PC-9 (cell line): ENCODE measurements around the gene INSR. TPM values are rescaled to one million over a fixed set of nuclear protein-coding genes. Genes with fewer than 3 reads are reported as not detected.

ENCODE experiments used
- BruUV-seq: library from RNA; stranded (reverse); fragments of 400-500 nt; replicated peaks from 2 replicates; lab custom pipeline; 2021; lab: Mats Ljungman, UMichigan
- CTCF ChIA-PET: fragments of 300-600 bp; sonication (Branson Sonifier 250); formaldehyde crosslinking; loops from one replicate; lab custom pipeline; 2022; ENCODE audit warnings: antibody characterized with exemption; lab: Charles Lee
- POLR2A ChIA-PET: fragments of 300-600 bp; sonication (Branson Sonifier 250); formaldehyde crosslinking; loops from one replicate; lab custom pipeline; 2022; ENCODE audit warnings: antibody characterized with exemption; ENCODE audit not compliant: unreplicated experiment; lab: Charles Lee
- DNase-seq, 2 experiments: peaks; one replicate each; pipeline versions ENCODE4 v3.0.0 to v3.0.0-alpha.2; 2015 to 2022; ENCODE audit warnings: mixed read lengths in 1 of 2
- H2AFZ ChIP-seq: fragments of 200-600 bp; sonication (generic); 2 replicates; pipeline ENCODE4 v1.8.1; 2017; ENCODE audit warnings: antibody characterized with exemption
- H3F3A ChIP-seq: fragments of 200-600 bp; sonication (generic); 2 replicates; pipeline ENCODE4 v1.8.1; 2017; ENCODE audit warnings: antibody characterized with exemption, mild to moderate bottlenecking, low read depth; ENCODE audit not compliant: insufficient read depth
- H3K27ac ChIP-seq: fragments of 200-600 bp; sonication (generic); 2 replicates; pipeline ENCODE4 v1.6.1; 2016; ENCODE audit warnings: mixed run types
- H3K27me3 ChIP-seq: fragments of 200-600 bp; sonication (generic); 2 replicates; pipeline ENCODE4 v1.6.1; 2016; ENCODE audit warnings: low read depth, mixed run types; ENCODE audit not compliant: insufficient read depth
- H3K36me3 ChIP-seq: fragments of 200-600 bp; sonication (generic); 2 replicates; pipeline ENCODE4 v1.6.1; 2016; ENCODE audit warnings: low read depth, mixed run types
- H3K4me1 ChIP-seq: fragments of 200-600 bp; sonication (generic); replicated peaks from 2 replicates; pipeline ENCODE4 v1.6.1; 2016; ENCODE audit warnings: mixed run types; ENCODE audit not compliant: insufficient read depth
- H3K4me2 ChIP-seq: fragments of 200-600 bp; sonication (generic); 2 replicates; pipeline ENCODE4 v1.6.1; 2017; ENCODE audit warnings: mixed run types
- H3K4me3 ChIP-seq: fragments of 200-600 bp; sonication (generic); 2 replicates; pipeline ENCODE4 v1.6.1; 2016; ENCODE audit warnings: mixed run types
- H3K79me2 ChIP-seq: fragments of 200-600 bp; sonication (generic); 2 replicates; pipeline ENCODE4 v1.6.1; 2017; ENCODE audit warnings: low read depth, mixed run types
- H3K9me2 ChIP-seq: fragments of 200-600 bp; sonication (generic); 2 replicates; pipeline ENCODE4 v1.8.1; 2017; ENCODE audit warnings: mild to moderate bottlenecking; ENCODE audit not compliant: insufficient read depth
- H3K9me3 ChIP-seq: fragments of 200-600 bp; sonication (generic); 2 replicates; pipeline ENCODE4 v1.8.1; 2016; ENCODE audit warnings: low read depth; ENCODE audit not compliant: insufficient read depth
- H4K20me1 ChIP-seq: fragments of 200-600 bp; sonication (generic); 2 replicates; pipeline ENCODE4 v1.8.1; 2017; ENCODE audit not compliant: insufficient read depth
- EZH2 ChIP-seq: fragments of 200-600 bp; sonication (generic); IDR thresholded peaks from 2 replicates; pipeline ENCODE4 v1.8.0; 2017; ENCODE audit warnings: antibody characterized with exemption, low read depth
- intact Hi-C: fragments of 100-400 bp; cut with micrococcal nuclease; formaldehyde crosslinking; loops from one replicate; pipeline ENCODE4 v1.10.0; 2022; ENCODE audit not compliant: unreplicated experiment
- total RNA-seq: library from RNA; stranded (reverse); gene quantifications from 2 replicates; pipeline ENCODE4 v1.2.3, GENCODE V29; 2021
- TF ChIP-seq, protein P1 (sequence below): fragments of 200-600 bp; sonication (generic); conservative IDR thresholded peaks from 2 replicates; pipeline ENCODE4 v1.6.1; 2017; ENCODE audit warnings: mixed run types, antibody characterized with exemption, mild to moderate bottlenecking, moderate library complexity

The INSR gene
- total RNA-seq, 1 experiment from 2014 or later = 9.3 TPM

DNA sequence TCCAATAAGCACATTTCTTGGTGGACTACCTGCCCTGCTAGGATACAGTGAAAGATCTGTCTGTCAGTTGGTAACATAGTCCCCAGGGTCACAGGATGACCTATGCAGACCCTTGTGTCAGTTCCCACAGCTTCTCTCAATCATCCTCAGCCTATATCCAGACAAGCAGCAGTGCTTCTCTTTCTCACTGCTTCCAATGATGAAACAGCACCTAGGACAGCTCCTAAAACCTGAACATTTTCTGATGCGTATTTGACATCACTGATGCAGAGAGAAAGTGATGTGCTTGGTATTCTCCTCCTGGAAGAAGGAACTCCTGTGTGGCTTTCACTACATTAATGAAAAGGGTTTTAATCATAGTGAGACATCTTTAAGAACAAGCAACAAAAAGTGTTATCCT lies 181.0 kb downstream of the INSR start:
- no peaks in the 10 kb centered on the region for H4K20me1 ChIP-seq
- no peaks in the 10 kb centered on the region for H3K79me2 ChIP-seq
- no peaks in the 10 kb centered on the region for H3K9me2 ChIP-seq
- H2AFZ ChIP-seq = no peak overlapping the region
- ChIA-PET POLR2A (no interaction called here), CTCF (no interaction called here)
- intact Hi-C loops = no loop called here
- H3K9me3 ChIP-seq = no peaks in the 10 kb centered on the region
- no TSS peak for BruUV-seq
- no peak for TF ChIP-seq EZH2
- TF ChIP-seq, protein P1, sequence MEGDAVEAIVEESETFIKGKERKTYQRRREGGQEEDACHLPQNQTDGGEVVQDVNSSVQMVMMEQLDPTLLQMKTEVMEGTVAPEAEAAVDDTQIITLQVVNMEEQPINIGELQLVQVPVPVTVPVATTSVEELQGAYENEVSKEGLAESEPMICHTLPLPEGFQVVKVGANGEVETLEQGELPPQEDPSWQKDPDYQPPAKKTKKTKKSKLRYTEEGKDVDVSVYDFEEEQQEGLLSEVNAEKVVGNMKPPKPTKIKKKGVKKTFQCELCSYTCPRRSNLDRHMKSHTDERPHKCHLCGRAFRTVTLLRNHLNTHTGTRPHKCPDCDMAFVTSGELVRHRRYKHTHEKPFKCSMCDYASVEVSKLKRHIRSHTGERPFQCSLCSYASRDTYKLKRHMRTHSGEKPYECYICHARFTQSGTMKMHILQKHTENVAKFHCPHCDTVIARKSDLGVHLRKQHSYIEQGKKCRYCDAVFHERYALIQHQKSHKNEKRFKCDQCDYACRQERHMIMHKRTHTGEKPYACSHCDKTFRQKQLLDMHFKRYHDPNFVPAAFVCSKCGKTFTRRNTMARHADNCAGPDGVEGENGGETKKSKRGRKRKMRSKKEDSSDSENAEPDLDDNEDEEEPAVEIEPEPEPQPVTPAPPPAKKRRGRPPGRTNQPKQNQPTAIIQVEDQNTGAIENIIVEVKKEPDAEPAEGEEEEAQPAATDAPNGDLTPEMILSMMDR = no peak
- no peaks in the 10 kb centered on the region for H3K4me1 ChIP-seq
- H3K4me3 ChIP-seq = no peak overlapping the region
- no peaks in the 10 kb centered on the region for H3K27me3 ChIP-seq
- DNase-seq = no peak
- no peaks in the 10 kb centered on the region for H3F3A ChIP-seq
- H3K4me2 ChIP-seq = no peak overlapping the region
- H3K27ac ChIP-seq = no peak overlapping the region
- H3K36me3 ChIP-seq = no peaks in the 10 kb centered on the region

DNA sequence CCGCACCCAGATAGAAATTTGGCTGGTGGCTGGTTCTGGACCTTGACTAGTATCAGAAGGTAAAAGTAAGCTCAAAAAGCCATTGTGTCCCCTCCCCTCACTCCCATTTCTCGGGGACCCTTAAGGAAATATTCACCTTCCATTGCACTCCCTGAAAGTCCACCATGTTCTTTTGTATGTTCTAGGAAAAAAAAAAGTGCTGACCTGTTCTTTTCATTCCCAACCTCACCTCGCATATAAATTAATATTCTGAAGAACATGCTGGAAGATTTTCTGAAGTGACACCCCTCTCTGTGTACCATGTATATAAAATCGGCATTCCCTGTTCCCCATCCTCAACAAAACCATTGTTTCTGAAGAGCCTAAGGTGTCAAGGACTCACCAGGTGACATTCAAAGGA lies 181.5 kb downstream of the INSR start:
- H2AFZ ChIP-seq = no peak overlapping the region
- POLR2A ChIA-PET = no interaction called here
- no peak for DNase-seq
- H3K36me3 ChIP-seq = no peaks in the 10 kb centered on the region
- BruUV-seq = no TSS peak
- H3K27me3 ChIP-seq = no peaks in the 10 kb centered on the region
- H3K9me3 ChIP-seq = no peaks in the 10 kb centered on the region
- no peaks in the 10 kb centered on the region for H3K9me2 ChIP-seq
- no peaks in the 10 kb centered on the region for H3K4me1 ChIP-seq
- TF ChIP-seq EZH2 = no peak
- TF ChIP-seq, protein P1 = no peak
- intact Hi-C loops = no loop called here
- no peaks in the 10 kb centered on the region for H3K79me2 ChIP-seq
- no peak overlapping the region for H3K4me3 ChIP-seq
- CTCF ChIA-PET = interaction anchor here (0.7 kb wide), 1 partner anchor 224 kb away, joined by 4 read pairs; no protein-coding TSS in a partner anchor
- H3K4me2 ChIP-seq = no peak overlapping the region
- H4K20me1 ChIP-seq = no peaks in the 10 kb centered on the region
- no peaks in the 10 kb centered on the region for H3F3A ChIP-seq
- no peak overlapping the region for H3K27ac ChIP-seq

DNA sequence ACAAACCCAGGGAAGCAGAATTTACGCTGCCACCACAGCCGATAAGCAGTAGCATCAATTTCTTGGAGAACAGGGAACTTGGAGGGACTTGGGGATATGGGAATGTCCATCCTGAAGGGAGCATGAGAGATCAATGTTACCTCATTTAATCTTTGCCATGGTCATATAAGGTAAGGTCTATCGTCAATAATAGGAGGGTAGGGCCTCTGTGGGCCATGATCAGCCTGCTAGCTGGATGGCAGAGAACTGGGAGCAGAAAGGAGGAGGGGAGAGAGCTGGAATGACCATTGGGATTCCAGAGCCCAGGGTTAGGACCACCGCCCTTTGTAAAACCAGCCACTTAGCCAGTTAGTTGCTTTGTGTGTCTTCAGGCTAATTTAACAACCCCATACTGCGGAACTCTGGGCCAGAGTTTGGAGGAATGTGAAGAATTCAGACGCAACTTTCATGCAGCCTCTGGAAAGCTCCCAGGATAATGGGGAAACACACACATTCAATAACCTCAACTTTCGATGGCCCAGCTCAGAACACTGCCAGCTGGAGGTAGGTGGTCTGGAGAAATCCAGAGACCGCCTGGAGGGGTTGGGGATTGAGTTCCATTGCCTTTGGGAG lies 184.4 kb downstream of the INSR start:
- H3K4me2 ChIP-seq = no peak overlapping the region
- H3F3A ChIP-seq = no peaks in the 10 kb centered on the region
- H4K20me1 ChIP-seq = no peaks in the 10 kb centered on the region
- ChIA-PET POLR2A (no interaction called here), CTCF (no interaction called here)
- TF ChIP-seq, protein P1 = no peak
- TF ChIP-seq EZH2 = no peak
- no peak for DNase-seq
- H3K79me2 ChIP-seq = no peaks in the 10 kb centered on the region
- no peak overlapping the region for H3K27ac ChIP-seq
- BruUV-seq = no TSS peak
- no peaks in the 10 kb centered on the region for H3K36me3 ChIP-seq
- no peak overlapping the region for H3K4me3 ChIP-seq
- H3K9me2 ChIP-seq = no peaks in the 10 kb centered on the region
- intact Hi-C loops = no loop called here
- no peaks in the 10 kb centered on the region for H3K9me3 ChIP-seq
- no peaks in the 10 kb centered on the region for H3K27me3 ChIP-seq
- H2AFZ ChIP-seq = no peak overlapping the region
- no peaks in the 10 kb centered on the region for H3K4me1 ChIP-seq
